Astrocyte (in vitro differentiated cells and primary cell): ENCODE results near the gene GRK5. TPM values are rescaled to one million over a fixed set of nuclear protein-coding genes. Genes with fewer than 3 reads are reported as not detected.

ENCODE experiments used
- DNase-seq: peaks from one replicate; pipeline ENCODE4 v3.0.0-alpha.2; 2010; ENCODE audit warnings: low read depth
- FAIRE-seq: peaks from 2 replicates; lab custom pipeline; 2011; peaks lifted over from hg19 to GRCh38; lab: Jason Lieb, UNC
- H2AFZ ChIP-seq: 2 replicates; pipeline ENCODE4 v1.6.0; 2012; ENCODE audit warnings: low read depth, low read length, inconsistent platforms
- H3K27ac ChIP-seq: 2 replicates; pipeline ENCODE4 v1.5.1; 2011; ENCODE audit warnings: low read depth, low read length, inconsistent platforms
- H3K27me3 ChIP-seq: 2 replicates; pipeline ENCODE4 v1.6.0; 2011; ENCODE audit warnings: low read length, inconsistent platforms; ENCODE audit not compliant: insufficient read depth
- H3K36me3 ChIP-seq: 2 replicates; pipeline ENCODE4 v1.5.1; 2011; ENCODE audit warnings: low read length, inconsistent platforms; ENCODE audit not compliant: insufficient read depth
- H3K4me1 ChIP-seq: 2 replicates; pipeline ENCODE4 v1.5.1; 2011; ENCODE audit warnings: low read length, inconsistent platforms; ENCODE audit not compliant: insufficient read depth
- H3K4me2 ChIP-seq: 2 replicates; pipeline ENCODE4 v1.6.0; 2012; ENCODE audit warnings: low read length, inconsistent platforms
- H3K4me3 ChIP-seq: 2 replicates; pipeline ENCODE4 v1.5.1; 2011; ENCODE audit warnings: low read depth, mild to moderate bottlenecking, low read length, inconsistent platforms; ENCODE audit not compliant: insufficient read depth
- H3K79me2 ChIP-seq: 2 replicates; pipeline ENCODE4 v1.6.0; 2012; ENCODE audit warnings: mild to moderate bottlenecking, low read length, inconsistent platforms; ENCODE audit not compliant: insufficient read depth
- H3K9ac ChIP-seq: 2 replicates; pipeline ENCODE4 v1.6.0; 2012; ENCODE audit warnings: mild to moderate bottlenecking, low read length, inconsistent platforms
- H3K9me3 ChIP-seq: 2 replicates; pipeline ENCODE4 v1.5.1; 2012; ENCODE audit warnings: low read depth, mild to moderate bottlenecking, low read length, inconsistent platforms; ENCODE audit not compliant: insufficient read depth
- H4K20me1 ChIP-seq: 2 replicates; pipeline ENCODE4 v1.6.0; 2012; ENCODE audit warnings: low read length, inconsistent platforms; ENCODE audit not compliant: insufficient read depth
- H3K27ac Mint-ChIP-seq: one replicate; pipeline ENCODE4 v1.8.0; 2021; ENCODE audit warnings: mild to moderate bottlenecking, mixed read lengths; ENCODE audit not compliant: unreplicated experiment
- H3K27me3 Mint-ChIP-seq: one replicate; pipeline ENCODE4 v1.8.0; 2021; ENCODE audit warnings: low read depth, mixed read lengths; ENCODE audit not compliant: unreplicated experiment
- H3K36me3 Mint-ChIP-seq: one replicate; pipeline ENCODE4 v1.8.0; 2021; ENCODE audit warnings: low read depth, mixed read lengths; ENCODE audit not compliant: unreplicated experiment
- H3K4me1 Mint-ChIP-seq: one replicate; pipeline ENCODE4 v1.8.0; 2021; ENCODE audit warnings: low read depth, mixed read lengths; ENCODE audit not compliant: unreplicated experiment
- H3K4me3 Mint-ChIP-seq: one replicate; pipeline ENCODE4 v1.8.0; 2021; ENCODE audit warnings: mild to moderate bottlenecking, moderate library complexity, mixed read lengths; ENCODE audit not compliant: unreplicated experiment
- H3K9me3 Mint-ChIP-seq: one replicate; pipeline ENCODE4 v1.8.0; 2021; ENCODE audit warnings: mild to moderate bottlenecking, mixed read lengths; ENCODE audit not compliant: unreplicated experiment
- EZH2 ChIP-seq: IDR thresholded peaks from 2 replicates; pipeline ENCODE4 v1.6.1; 2012; ENCODE audit warnings: mild to moderate bottlenecking, low read length, inconsistent platforms; ENCODE audit not compliant: insufficient read depth
- total RNA-seq: library from RNA; stranded (reverse); gene quantifications from 2 replicates; pipeline ENCODE4 v1.2.1, GENCODE V29; 2021
- TF ChIP-seq, protein P1 (sequence below): IDR thresholded peaks from 2 replicates; pipeline ENCODE4 v1.5.1; 2011; ENCODE audit warnings: low read depth, mild to moderate bottlenecking, inconsistent platforms, low read length, moderate library complexity; ENCODE audit not compliant: insufficient read depth

GRK5 gene
- total RNA-seq, 1 donor from 2014 or later: 8.5 TPM

DNA sequence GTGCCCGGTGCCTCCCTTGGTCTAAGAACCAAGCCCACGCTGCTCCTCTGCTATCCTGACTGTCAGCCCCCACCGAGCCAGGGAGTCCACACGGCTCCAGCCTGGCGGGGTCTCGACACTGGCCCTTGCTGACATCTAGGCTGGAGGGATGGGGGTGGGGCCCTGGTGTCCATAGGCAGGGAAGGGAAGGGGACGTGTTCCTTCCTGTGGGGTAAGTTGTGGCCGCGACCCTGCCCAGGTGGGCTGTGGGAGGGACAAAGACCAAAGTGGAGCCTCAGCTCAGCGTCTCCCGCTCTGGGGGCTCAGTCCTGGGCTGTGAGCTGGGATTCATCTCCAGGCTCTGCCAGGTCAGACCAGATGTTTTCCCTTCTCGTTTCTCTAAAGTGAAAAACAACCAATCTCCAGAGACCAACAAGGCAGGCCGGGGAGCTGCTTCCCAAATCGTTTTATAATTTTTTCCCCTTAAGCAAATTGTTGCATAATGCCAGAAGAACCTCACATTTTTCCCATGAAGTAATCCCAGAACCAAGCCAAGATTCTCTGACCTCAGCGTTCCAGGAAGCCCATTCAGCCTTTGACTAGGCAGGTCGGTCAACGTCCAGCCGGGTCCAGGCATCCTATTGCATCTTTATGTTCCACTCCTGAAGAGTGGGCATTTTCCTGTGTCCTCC lies 233.9 kb downstream of the GRK5 start:
- peaks cover 31% of the 10 kb centered on the region for H3K27me3 Mint-ChIP-seq
- H3K4me2 ChIP-seq: peak overlapping the region; percentile 26
- H3K36me3 Mint-ChIP-seq: peaks cover 14% of the 10 kb centered on the region
- peaks cover 6% of the 10 kb centered on the region for H4K20me1 ChIP-seq
- H3K9me3 Mint-ChIP-seq: peaks cover 7% of the 10 kb centered on the region
- no peaks in the 10 kb centered on the region for H3K4me1 Mint-ChIP-seq
- H3K27me3 ChIP-seq: no peaks in the 10 kb centered on the region
- no peaks in the 10 kb centered on the region for H3K79me2 ChIP-seq
- no peak overlapping the region for H3K27ac Mint-ChIP-seq
- TF ChIP-seq, protein P1, sequence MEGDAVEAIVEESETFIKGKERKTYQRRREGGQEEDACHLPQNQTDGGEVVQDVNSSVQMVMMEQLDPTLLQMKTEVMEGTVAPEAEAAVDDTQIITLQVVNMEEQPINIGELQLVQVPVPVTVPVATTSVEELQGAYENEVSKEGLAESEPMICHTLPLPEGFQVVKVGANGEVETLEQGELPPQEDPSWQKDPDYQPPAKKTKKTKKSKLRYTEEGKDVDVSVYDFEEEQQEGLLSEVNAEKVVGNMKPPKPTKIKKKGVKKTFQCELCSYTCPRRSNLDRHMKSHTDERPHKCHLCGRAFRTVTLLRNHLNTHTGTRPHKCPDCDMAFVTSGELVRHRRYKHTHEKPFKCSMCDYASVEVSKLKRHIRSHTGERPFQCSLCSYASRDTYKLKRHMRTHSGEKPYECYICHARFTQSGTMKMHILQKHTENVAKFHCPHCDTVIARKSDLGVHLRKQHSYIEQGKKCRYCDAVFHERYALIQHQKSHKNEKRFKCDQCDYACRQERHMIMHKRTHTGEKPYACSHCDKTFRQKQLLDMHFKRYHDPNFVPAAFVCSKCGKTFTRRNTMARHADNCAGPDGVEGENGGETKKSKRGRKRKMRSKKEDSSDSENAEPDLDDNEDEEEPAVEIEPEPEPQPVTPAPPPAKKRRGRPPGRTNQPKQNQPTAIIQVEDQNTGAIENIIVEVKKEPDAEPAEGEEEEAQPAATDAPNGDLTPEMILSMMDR: no peak
- no peak for TF ChIP-seq EZH2
- H3K9me3 ChIP-seq: no peaks in the 10 kb centered on the region
- no peak overlapping the region for H2AFZ ChIP-seq
- peak; percentile 5 for FAIRE-seq
- DNase-seq: peak; percentile 79
- H3K4me3 ChIP-seq: no peak overlapping the region
- no peaks in the 10 kb centered on the region for H3K36me3 ChIP-seq
- peaks cover 8% of the 10 kb centered on the region for H3K4me1 ChIP-seq
- H3K9ac ChIP-seq: peak overlapping the region; percentile 58
- H3K4me3 Mint-ChIP-seq: no peak overlapping the region
- H3K27ac ChIP-seq: no peak overlapping the region

DNA sequence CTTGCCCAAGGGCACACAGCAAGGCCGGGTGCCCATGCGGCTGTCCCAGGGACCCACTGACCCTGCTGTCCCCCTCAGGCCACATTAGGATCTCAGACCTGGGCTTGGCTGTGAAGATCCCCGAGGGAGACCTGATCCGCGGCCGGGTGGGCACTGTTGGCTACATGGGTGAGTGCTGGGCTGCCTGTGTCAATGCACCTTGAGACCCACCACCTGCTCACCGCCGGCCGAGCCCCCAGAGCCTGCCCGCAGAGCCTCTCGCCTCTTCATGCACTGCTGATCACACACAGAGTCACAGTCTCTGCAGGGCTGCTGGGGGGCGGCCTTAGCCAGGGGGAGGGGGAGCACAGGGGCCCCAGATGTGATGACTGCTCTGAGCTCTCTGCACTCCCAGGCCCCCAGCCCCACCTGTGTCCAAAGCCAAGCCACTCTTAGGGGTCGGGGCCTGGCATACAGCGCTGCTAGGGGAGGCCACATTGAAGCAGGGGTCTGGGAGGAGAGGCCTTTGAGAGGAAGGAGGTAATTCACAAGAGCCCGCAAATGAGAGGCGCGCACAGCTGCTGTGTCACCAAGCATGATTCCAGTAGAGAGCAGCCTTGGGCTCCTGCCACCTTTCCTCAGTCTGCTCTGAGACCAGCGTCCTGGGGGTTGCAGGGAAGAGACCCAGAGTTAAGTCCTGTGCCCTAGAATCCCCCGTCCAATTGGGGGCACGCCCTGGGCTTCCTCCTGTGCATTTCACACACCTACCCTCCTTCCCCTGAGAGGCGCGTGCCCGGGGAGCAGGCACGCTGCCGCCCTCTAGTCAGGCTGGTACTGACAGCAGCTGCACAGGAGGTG lies 234.8 kb downstream of the GRK5 start:
- no peaks in the 10 kb centered on the region for H3K4me1 Mint-ChIP-seq
- H3K27me3 Mint-ChIP-seq: peaks cover 32% of the 10 kb centered on the region
- peaks cover 7% of the 10 kb centered on the region for H3K9me3 Mint-ChIP-seq
- Histone ChIP-seq H3K27me3 (no peaks in the 10 kb centered on the region), H3K4me1 (peaks cover 8% of the 10 kb centered on the region), H3K79me2 (no peaks in the 10 kb centered on the region), H2AFZ (no peak overlapping the region), H3K9ac (no peak overlapping the region), H3K9me3 (no peaks in the 10 kb centered on the region), H3K4me3 (no peak overlapping the region), H3K36me3 (no peaks in the 10 kb centered on the region), H3K27ac (no peak overlapping the region), H3K4me2 (peak overlapping the region; percentile 26), H4K20me1 (peaks cover 6% of the 10 kb centered on the region)
- no peak overlapping the region for H3K27ac Mint-ChIP-seq
- DNase-seq: no peak
- no peak for FAIRE-seq
- no peak for TF ChIP-seq EZH2
- TF ChIP-seq, protein P1: no peak
- H3K36me3 Mint-ChIP-seq: peaks cover 14% of the 10 kb centered on the region
- no peak overlapping the region for H3K4me3 Mint-ChIP-seq
